Activated naive CD8-positive, alpha-beta T cell treated with anti-CD3 and anti-CD28 coated beads, Interleukin-2, amount 50 U/mL, for 16 hours (primary cell): ENCODE data around the gene TBC1D3K.
"Not testable (repeated sequence)": the region's sequence is repeated elsewhere in the genome, so short reads cannot be mapped to it uniquely, and the experiment has no call there.

Source experiments
- DNase-seq: peaks from one replicate; pipeline ENCODE4 v3.0.0-alpha.2; 2020; ENCODE audit warnings: low read depth, low spot score

The TBC1D3K gene

DNA sequence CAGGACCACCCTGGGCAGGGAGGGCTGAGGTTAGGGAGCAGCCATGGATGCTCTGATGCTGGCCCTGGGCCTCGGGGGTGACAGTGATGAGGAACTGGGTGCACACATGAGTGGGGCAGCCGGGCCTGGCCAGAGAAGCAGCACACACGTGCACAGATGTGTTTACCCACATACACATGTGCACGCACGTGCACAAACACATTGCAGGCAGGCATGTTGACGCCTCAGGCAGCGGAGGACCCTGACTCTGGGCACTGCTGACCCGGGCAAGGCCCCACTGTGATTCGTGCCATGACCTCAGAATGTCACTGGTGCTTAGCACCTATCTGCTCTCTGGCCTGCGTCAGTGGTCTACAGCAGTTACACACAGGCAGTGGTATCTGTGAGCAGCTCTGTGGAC is at the start of gene TBC1D3K:
Gene TBC1D3K (plus strand): TSS at position 301 of the 400 bp plus-strand sequence. CDS start 1,585 bp downstream, outside the sequence.
- DNase-seq = not testable (repeated sequence)

- no peak for DNase-seq
Measured at GRCh38 chr17:37884516-37884915, 39.7 kb upstream of the TBC1D3K start.

DNA sequence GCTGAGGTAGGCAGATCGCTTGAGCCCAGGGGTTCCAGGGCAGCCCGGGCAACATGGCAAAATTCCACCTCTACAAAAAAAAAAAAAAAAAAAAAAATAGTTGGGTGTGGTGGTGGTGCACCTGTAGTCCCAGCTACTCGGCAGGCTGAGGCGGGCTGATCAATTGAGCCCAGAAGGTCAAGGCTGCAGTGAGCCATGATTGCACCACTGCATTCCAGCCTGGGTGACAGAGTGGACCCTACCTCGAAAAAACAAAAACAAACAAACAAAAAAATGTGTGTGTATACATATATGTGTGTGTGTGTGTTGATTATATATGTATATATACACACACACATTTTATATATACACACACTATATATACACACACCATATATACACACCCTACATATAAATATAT is 39.1 kb upstream of the TBC1D3K start:
- no peak for DNase-seq

DNA sequence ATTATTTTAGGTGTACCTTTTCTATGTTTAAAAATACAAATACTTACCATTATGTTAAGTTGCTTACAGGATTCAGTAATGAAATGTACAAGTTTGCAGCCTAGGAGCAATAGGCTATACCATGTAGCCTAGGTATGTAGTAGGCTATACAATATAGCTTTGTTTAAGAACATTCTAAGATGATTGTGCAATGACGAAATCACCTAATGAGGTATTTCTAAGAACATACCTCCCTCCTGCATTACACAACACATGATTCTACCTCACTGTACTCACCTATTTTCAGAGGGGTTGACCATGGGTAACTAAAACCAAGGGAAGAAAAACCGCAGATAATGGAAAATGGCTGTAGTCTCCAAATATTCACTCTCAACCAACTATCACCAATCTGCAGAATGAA is 35.3 kb upstream of the TBC1D3K start:
- no peak for DNase-seq

DNA sequence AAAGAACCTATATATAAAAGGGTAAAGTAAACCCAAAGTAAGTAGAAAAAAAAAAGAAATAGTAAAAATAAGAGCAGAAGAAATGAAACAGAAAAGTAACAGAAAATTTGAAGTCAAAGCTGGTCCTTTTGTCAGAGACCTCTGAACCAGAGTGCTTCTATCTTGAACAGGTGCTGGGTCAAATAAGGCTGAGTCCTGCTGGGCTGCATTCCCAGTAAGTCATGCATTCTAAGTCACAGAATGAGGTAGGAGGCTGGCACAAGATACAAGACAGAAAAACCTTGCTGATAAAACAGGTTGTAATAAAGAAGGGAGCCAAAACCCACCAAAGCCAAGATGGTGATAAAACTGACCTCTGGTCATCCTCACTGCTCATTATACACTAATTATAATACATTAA is 27.3 kb upstream of the TBC1D3K start:
- not testable (repeated sequence) for DNase-seq
